OCI-LY3 (cell line): ENCODE measurements around the gene SLC9C1.

Experiments
- EZH2phosphoT487 ChIP-seq: fragments of 200-600 bp; shearing (Covaris generic); IDR thresholded peaks from 2 replicates; pipeline ENCODE4 v1.6.1; 2018; ENCODE audit warnings: antibody characterized with exemption, mixed run types, low read depth
- TF ChIP-seq, protein P1 (sequence below): fragments of 200-600, 300-600 bp; sonication (generic); IDR thresholded peaks from 2 replicates; pipeline ENCODE4 v1.5.1; 2014; ENCODE audit warnings: antibody characterized with exemption, low read length, low read depth

DNA sequence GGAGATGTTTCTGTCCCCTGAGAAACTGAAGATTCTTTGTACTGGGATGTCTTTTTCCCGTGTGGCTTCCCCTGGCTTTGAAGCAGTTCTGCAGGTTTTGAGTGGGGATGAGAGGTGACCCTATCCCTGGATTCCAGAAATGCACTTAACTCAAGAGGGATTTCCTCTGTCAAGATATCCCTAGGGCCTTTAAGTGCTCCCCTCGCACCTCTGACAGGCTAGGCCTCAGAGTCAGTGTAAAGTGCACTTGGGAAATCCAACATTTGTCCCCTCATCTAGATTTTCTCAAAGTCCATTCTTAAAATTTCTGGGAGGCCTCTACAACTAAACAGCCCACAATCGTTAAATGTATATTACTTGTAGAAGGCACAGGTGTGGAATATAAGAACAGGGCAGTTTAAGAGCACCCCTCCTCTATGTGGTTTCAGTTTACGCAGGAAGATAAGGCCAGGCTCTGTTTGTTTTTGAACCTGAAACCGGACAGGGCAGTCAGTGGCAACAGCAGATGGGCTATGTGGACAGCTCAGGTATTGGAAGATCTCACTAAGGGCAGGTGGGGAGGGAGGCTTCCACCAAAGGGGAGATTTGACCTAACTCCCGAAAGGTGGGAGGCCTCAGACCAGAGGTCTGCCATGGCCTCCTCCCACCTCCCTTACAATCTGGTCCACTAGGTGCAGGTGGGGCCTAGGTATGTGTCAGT, 203.0 kb downstream of the SLC9C1 start:
- TF ChIP-seq EZH2phosphoT487: no peak
- TF ChIP-seq, protein P1, sequence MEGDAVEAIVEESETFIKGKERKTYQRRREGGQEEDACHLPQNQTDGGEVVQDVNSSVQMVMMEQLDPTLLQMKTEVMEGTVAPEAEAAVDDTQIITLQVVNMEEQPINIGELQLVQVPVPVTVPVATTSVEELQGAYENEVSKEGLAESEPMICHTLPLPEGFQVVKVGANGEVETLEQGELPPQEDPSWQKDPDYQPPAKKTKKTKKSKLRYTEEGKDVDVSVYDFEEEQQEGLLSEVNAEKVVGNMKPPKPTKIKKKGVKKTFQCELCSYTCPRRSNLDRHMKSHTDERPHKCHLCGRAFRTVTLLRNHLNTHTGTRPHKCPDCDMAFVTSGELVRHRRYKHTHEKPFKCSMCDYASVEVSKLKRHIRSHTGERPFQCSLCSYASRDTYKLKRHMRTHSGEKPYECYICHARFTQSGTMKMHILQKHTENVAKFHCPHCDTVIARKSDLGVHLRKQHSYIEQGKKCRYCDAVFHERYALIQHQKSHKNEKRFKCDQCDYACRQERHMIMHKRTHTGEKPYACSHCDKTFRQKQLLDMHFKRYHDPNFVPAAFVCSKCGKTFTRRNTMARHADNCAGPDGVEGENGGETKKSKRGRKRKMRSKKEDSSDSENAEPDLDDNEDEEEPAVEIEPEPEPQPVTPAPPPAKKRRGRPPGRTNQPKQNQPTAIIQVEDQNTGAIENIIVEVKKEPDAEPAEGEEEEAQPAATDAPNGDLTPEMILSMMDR: no peak
